K562 (cell line): Measurements from ENCODE around the gene CENPB. TPM values are rescaled to one million over a fixed set of nuclear protein-coding genes. Genes with fewer than 3 reads are reported as not detected.

Experiments used
- ATF1 ChIP-seq, 2 experiments: fragments of 450-650 bp in 1 of 2; IDR thresholded peaks; 2 replicates each; pipeline ENCODE4 v1.6.1; 2016; ENCODE audit warnings: missing compliant biosample characterization in 1 of 2, missing genetic modification characterization in 1 of 2
- ATF7 ChIP-seq: fragments of 450-650 bp; IDR thresholded peaks from 2 replicates; pipeline ENCODE4 v1.7.1; 2014; ENCODE audit warnings: mild to moderate bottlenecking, moderate library complexity
- CEBPB ChIP-seq: fragments of 450-650 bp; IDR thresholded peaks from 2 replicates; pipeline ENCODE4 v1.6.1; 2016; ENCODE audit warnings: missing genetic modification characterization, missing compliant biosample characterization
- CREM ChIP-seq: IDR thresholded peaks from 2 replicates; pipeline ENCODE4 v1.6.1; 2014; ENCODE audit warnings: antibody characterized with exemption, low read depth
- FOSL1 ChIP-seq: fragments of 200-800 bp; sonication (Bioruptor generic); conservative IDR thresholded peaks from 2 replicates; pipeline ENCODE4 v1.6.1; 2016; ENCODE audit warnings: missing genetic modification characterization, missing compliant biosample characterization
- FOXA3 ChIP-seq, 2 experiments: fragments of 450-650 bp in 1 of 2; sonication (generic) in 1 of 2; formaldehyde crosslinking; IDR thresholded peaks in 1 of 2; conservative IDR thresholded peaks in 1 of 2; 2 replicates each; pipeline versions ENCODE4 v1.4.0 to v1.8.0; 2020 to 2022; ENCODE audit warnings: mild to moderate bottlenecking in 2 of 2, missing genetic modification reagents in 1 of 2
- PTTG1 ChIP-seq: fragments of 450-650 bp; IDR thresholded peaks from 2 replicates; pipeline ENCODE4 v1.6.1; 2016; ENCODE audit warnings: low read depth, mild to moderate bottlenecking, missing genetic modification characterization, missing compliant biosample characterization
- RAD51 ChIP-seq: fragments of 450-650 bp; IDR thresholded peaks from 2 replicates; pipeline ENCODE4 v1.7.1; 2016; ENCODE audit warnings: low read depth, mild to moderate bottlenecking, borderline replicate concordance
- RBBP5 ChIP-seq: fragments of 200-600 bp; sonication (generic); IDR thresholded peaks from 2 replicates; pipeline ENCODE4 v1.6.1; 2012; ENCODE audit warnings: borderline replicate concordance, mild to moderate bottlenecking, low read length, control low read depth, inconsistent platforms; ENCODE audit not compliant: insufficient read depth, poor library complexity, severe bottlenecking
- SAFB ChIP-seq: fragments of 200-400 bp; formaldehyde crosslinking; IDR thresholded peaks from 2 replicates; pipeline ENCODE4 v1.6.1; 2017; ENCODE audit warnings: low read depth, low read length, borderline replicate concordance
- SIN3A ChIP-seq, 2 experiments: fragments of 150-350 bp in 1 of 2; IDR thresholded peaks; 2 replicates each; pipeline ENCODE4 v1.6.1; 2011 to 2016; ENCODE audit warnings: borderline replicate concordance in 2 of 2, low read depth in 2 of 2, low read length in 2 of 2, mild to moderate bottlenecking in 2 of 2, moderate library complexity in 2 of 2; ENCODE audit not compliant: control insufficient read depth in 1 of 2
- ZBTB26 ChIP-seq: fragments of 450-650 bp; formaldehyde crosslinking; IDR thresholded peaks from 2 replicates; pipeline ENCODE4 v1.4.0; 2022; ENCODE audit warnings: missing genetic modification characterization
- ZBTB7A ChIP-seq: IDR thresholded peaks from 2 replicates; pipeline ENCODE4 v1.6.1; 2011; ENCODE audit warnings: low read depth, mild to moderate bottlenecking, low read length, moderate library complexity, borderline replicate concordance; ENCODE audit not compliant: control insufficient read depth
- ZNF318 ChIP-seq, 2 experiments: fragments of 450-650 bp; IDR thresholded peaks; 2 replicates each; pipeline ENCODE4 v1.6.1; 2016; ENCODE audit warnings: mild to moderate bottlenecking in 2 of 2, borderline replicate concordance in 1 of 2, low read depth in 1 of 2, moderate library complexity in 1 of 2
- ZNF695 ChIP-seq: fragments of 450-650 bp; formaldehyde crosslinking; IDR thresholded peaks from 2 replicates; pipeline ENCODE4 v1.4.0; 2020; ENCODE audit warnings: mild to moderate bottlenecking, moderate library complexity
- polyA plus RNA-seq, 8 experiments: library from polyadenylated mRNA; depleted of rRNA in 4 of 8; stranded (reverse) in 5 of 8; unstranded in 3 of 8; fragments of >200 nt; fragmentation: Nextera tagmentation in 2 of 8; fragmentation: Illumina TruSeq in 1 of 8; extraction: Ambion mirVana in 2 of 8; extraction: Trizol in 1 of 8; gene quantifications; 2 replicates each; pipeline versions ENCODE4 v1.2.1 to v1.2.3, GENCODE V29; 2011 to 2014; ENCODE audit warnings: inconsistent platforms in 1 of 8, missing spikeins in 1 of 8
- total RNA-seq, 7 experiments: library from RNA; depleted of rRNA in 6 of 7; stranded (reverse); fragments of >200 nt in 6 of 7; fragmentation: Illumina TruSeq in 2 of 7; extraction: Trizol in 2 of 7; gene quantifications; 2 replicates each; pipeline versions ENCODE4 v1.2.1 to v1.2.3, GENCODE V29; 2011 to 2021; ENCODE audit warnings: low replicate concordance in 1 of 7

CENPB gene
- total and polyA plus RNA-seq, 9 of the 15 experiments (the other 6 are each of a cell fraction or from before 2014, with no cell fraction given): 0.17 to 70.8 (median 24.9) TPM

- TF ChIP-seq FOXA3 (CRISPR knock-in tag; conservative IDR thresholded peaks at IDR 0.05 in 1 of 2, IDR thresholded peaks at IDR 0.05 in 1 of 2) (0 out of 4 replicates have a peak, but pooled peaks of 1 of the 2 experiments have one; percentile 55), CEBPB (no peak), ZNF318 (IDR thresholded peaks at IDR 0.05; ENCODE audit: borderline replicate concordance in 1 of 2, low read depth in 1 of 2) (no peak), RAD51 (no peak), FOSL1 (tag) (peak; percentile 57), ZBTB26 (no peak), ATF1 (CRISPR knock-in tag; IDR thresholded peaks at IDR 0.05) (no peak), ATF1 (tag; IDR thresholded peaks at IDR 0.05) (0 out of 2 replicates have a peak, but pooled peaks have one; percentile 18), ZBTB7A (peak; percentile 41; the same call in 1 of the 2 replicates), CREM (peak; percentile 64; the same call in 1 of the 2 replicates), SIN3A (IDR thresholded peaks at IDR 0.05; ENCODE audit: borderline replicate concordance in 2 of 2, control insufficient read depth in 1 of 2, low read depth in 2 of 2, low read length in 2 of 2) (no peak), RBBP5 (no peak), SAFB (no peak), ZNF695 (CRISPR knock-in tag) (no peak), ATF7 (0 out of 2 replicates have a peak, but pooled peaks have one; percentile 24), PTTG1 (tag) (no peak)
Measured at GRCh38 chr20:3818155-3819151, 31.9 kb upstream of the CENPB start (continued).
